CD4-positive, alpha-beta T cell treated with Interleukin-1 beta for 1 hour (primary cell): Measurements from ENCODE around the gene PSMD6.

Experiments
- DNase-seq, 2 donors: peaks; one replicate each; pipeline ENCODE4 v3.0.0-alpha.2; 2020 to 2022

The PSMD6 gene

DNA sequence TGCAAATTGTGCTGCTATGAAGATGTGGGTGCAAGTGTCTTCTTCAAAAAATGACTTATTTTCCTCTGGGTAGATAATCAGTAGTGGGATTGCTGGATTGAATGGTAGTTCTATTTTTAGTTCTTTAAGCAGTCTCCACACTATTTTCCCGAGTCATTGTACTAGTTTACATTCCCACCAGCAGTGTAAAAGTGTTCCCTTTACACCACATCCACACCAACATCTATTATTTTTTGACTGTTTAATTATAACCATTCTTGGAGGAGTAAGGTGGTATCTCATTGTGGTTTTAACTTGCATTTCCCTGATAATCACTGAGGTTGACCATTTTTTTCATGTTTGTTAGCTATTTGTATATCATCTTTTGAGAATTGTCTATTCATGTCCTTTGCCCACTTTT lies 19.7 kb upstream of the PSMD6 start:
- no peak for DNase-seq

DNA sequence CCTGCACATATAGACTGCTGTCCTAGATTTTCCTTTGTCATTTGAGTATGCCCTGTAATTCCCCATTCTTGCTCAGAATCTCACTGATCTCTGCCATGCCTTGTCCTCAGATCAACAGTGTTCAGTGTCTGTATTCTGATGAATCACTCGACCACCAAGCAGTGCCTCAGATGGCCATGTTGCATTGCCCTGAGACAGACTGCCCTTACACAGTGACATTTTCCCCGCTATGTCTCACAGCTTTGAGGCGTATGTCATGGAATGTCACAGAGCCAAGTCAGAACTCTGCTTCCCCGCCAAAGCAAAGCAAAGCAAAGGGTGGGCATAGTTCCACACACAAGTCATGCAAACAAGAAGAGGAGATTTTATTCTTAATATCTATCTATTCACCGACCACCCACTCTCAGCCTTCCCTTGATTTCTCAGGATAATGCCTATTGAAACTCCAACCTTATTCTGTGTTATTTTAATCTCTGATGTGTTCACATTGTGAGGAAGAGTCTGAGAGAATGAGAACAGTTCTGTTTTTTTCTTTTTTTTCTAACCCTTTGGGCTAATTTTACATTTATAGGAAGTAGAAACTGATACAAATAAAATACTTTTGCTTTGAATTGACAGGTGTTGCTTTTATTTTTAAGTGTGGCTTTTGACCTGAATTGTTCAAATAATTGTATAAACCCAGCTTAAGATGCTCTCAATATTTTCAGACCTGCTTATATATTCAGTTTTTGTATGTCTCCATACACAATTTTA lies 16.9 kb upstream of the PSMD6 start:
- no peak for DNase-seq

GRCh38 chr3:64039332-64039731 lies 16.0 kb upstream of the PSMD6 start:
- no peak for DNase-seq

DNA sequence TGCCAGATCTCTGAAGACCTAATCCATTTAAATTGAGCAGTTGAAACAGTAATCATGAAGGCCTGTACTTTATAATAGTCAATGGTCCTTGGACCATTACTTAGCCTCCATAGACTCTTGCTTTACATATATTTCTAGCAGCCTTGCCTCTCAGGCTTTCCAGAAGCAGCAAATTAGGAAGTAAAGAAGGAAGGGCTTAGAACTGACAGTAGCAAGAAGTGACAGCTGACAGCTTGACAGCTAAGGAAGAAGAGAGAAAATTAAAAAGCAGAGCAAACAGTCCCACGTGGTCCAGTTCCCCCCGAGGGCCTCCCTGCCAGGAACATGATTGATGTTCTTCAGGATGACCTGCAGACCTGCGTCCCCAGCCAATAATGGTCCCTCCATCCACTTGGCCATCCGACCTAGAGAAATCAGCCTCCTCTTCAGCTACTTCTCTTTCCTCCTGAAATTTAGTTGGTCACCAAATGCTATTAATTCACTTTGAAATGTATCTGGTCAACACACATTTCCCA lies 15.0 kb upstream of the PSMD6 start:
- DNase-seq = no peak

GRCh38 chr3:64037084-64037483 lies 13.8 kb upstream of the PSMD6 start:
- DNase-seq = no peak

DNA sequence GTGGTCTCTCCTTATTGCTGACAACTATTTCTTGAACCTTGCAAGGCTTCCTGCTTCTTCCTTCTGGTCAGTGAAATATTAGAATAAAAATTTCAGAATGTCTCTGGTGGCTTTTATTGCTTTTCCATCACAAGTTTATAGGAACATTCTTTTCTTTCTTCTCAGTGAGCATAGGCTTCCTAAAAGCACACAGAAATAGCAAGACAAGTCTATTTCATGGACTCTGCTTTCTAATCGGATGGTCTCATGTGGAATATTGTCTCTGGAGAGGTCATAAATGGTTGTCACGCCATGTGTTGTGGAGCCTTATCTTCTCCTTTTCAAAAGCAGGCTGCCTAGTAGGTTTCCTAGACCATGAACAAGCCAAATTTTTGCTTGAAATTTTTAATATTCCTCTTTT lies 9.8 kb upstream of the PSMD6 start:
- DNase-seq = no peak

DNA sequence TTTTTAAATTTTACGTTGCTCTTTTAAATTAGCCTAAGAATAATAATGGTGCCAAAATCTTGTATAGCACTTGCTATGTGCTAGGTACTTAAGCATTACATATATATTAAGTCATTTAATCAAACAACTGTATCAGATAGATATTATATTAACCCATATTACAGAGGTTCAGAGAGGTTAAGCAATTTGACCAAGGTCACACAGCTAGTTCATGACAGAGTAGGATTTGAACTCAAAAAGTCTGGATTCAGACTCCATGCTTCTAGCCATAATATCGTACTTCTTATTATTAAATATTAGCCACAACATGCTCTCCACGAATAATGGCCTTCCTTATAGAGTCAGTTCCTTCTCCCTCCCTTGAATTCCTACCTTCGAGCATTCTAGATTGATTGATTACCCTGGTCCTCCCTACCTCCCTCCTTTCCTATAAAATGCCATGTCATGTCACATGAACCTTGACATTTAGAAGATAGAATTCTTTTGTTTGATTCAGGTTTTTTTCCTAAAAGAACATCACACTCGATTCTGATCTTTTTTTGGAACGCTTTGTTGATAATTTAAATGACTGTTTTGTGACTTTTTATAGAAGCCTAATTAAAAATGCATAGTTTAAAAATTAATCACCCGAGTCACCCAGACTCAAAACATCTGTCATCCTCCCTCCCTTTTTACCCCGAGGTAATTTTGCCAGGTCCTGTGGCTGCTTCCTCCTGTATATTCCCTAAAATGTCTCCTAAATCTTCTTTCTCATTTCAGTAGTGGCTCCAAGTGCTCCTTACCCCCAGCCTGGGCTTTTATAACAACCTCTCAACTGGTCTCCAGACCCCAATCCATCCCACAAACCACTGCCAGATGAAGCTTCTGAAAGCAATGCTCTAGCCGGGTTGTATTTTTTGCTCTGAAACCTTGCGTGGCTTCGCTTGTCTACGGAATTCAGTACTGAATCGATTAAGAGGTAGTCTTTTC lies 8.5 kb upstream of the PSMD6 start:
- DNase-seq = no peak

DNA sequence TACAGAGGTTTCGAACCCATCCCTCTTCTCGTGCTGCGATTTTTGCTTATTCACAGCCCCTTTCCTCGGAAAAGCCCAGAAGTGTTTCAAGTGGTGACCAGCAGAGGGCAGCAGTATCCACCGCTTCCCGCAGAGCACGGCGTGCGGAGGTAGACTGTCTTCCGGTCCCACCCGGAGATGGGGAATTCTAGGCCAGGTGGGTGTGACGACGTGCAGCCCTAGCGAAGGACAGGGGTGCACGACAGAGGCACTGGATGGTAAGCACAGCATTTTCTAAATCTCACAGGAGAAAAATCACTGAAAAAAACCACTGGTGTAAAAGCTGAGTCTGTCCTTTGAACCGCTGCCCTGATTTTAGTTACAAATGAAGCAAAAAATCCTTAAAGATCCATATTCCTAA lies 7.4 kb upstream of the PSMD6 start:
- peak; percentile 79 to 84 for DNase-seq

- DNase-seq = no peak
Observed at GRCh38 chr3:64029287-64029686, 6.0 kb upstream of the PSMD6 start.

DNA sequence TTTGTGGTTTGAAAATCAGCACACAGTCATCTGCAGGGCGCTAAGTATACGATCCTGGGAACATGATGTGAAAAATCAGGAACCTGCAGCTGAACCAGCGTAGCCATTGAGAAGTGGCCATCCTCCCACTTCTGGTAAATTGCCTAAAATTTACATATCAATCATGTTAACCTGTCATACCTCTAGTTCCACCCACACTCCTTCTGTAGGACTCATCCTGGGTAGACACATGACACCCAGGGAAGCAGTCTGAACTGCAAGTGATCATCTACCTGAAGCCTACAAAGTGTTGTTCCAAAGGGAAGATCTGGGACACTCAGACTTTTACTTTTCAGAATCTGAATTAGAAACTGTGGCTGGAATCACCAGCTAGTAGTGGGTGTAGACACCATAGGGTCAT lies 5.5 kb upstream of the PSMD6 start:
- no peak for DNase-seq

DNA sequence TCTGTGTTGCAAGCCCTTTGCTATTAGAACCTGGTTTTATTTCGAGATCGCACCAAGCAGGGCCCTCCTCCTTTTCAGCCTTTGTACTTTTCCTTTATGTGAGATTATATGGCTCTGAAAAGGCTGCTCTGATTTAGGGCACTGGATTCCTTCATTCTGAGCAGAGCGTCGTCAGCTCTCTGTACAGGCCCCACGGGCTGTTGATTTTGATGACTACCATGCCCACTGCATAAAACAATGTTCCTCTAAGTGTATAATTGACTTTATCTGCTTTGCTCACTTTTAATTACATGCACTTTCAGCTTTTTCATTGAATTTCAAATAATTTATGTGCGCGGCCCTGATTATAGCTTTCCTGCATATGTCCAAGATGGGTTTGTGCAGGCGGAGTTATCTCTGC lies 4.4 kb upstream of the PSMD6 start:
- DNase-seq = no peak

DNA sequence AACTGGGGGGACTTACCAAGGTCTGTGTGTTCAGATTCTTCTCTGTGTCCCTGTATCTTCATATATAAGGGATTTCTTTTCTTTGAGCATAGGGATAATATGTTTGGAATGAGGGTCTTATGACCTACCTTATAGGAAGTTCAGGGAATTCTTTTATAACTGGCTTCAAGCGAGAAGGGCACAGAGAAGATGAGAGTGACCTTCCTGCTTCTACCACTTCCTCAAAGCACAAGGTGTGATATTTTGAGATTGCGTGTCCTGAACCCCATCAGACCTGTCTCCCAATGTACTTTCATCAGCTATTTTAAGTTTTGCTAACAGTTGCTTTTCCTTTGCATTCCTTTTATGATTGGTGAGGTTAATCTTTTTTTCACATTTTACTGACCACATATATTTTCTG lies 3.1 kb upstream of the PSMD6 start:
- DNase-seq = no peak

- DNase-seq = no peak
Observed at GRCh38 chr3:64023861-64024223, 548 bp upstream of the PSMD6 start.

DNA sequence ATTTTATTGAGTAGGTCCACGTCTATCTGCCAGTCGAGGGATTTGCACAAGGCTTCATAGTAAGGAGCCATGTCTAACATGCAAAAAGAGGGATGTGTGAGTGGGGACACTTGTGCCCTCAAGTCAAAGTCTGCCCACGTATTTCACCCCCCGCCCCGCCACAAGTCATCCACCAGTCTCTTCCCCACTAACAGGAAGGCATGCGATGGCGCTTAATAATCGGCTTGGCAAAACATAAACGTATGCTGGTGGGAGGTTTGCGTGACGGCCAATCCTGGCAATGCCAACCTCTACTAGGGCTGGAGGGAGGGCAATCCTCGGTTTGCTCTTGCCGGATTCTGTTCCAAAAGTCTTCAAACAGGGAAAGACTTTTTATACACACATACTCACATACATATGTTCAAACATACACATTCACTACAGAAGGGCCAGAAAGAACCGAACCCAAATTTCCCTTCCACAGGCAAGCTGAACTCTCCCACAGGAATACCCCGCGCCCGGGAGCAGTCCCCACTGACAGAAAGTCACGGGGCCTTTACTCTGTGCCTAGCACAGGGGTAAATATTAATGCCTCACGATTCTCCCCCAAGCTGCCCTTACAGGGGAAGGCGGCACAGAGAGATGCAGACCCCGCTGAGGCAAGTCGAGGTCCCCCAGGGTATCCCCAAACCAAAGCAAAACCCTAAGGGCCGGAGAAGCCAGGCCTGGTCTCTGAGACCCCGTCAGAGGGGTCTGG lies 675 bp downstream of the PSMD6 start:
- peak in 1 of 2 donors; percentile 18 for DNase-seq

- no peak for DNase-seq
Observed at GRCh38 chr3:64021922-64022321, 1.4 kb downstream of the PSMD6 start.

GRCh38 chr3:64019879-64020278 lies 3.4 kb downstream of the PSMD6 start:
- DNase-seq = no peak

- DNase-seq = no peak
Observed at GRCh38 chr3:64019271-64019670, 4.0 kb downstream of the PSMD6 start.

DNA sequence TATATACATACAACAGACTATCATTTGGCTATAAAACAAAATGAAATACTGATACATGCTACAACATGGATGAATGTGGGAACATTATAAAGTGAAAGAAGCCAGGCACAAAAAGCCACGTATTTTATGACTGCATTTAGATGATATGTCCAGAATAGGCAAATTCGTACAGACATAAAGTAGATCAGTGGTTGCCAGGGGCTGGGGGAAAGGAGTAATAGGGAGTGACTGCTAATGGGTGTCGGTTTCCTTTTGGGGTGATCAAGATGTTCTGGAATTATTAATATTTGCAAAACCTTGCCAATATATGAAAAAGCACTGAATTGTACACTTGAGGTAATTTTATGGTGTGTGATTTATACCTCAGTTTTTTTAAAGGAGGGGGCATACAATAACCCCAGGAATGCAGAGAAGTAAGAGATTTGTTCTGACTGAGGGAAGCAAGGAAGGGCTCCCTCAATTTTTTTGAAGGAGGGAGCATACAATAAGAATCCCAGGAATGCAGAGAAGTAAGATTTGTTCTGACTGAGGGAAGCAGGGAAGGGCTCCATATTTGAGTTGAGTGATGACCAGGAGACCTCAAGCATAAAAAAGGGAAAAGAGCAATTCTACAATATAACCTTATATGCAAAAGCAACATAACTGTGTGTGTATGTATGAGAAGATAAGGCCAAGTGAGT lies 6.2 kb downstream of the PSMD6 start:
- DNase-seq = no peak

- DNase-seq = no peak
Observed at GRCh38 chr3:64011685-64012084, 11.6 kb downstream of the PSMD6 start.

DNA sequence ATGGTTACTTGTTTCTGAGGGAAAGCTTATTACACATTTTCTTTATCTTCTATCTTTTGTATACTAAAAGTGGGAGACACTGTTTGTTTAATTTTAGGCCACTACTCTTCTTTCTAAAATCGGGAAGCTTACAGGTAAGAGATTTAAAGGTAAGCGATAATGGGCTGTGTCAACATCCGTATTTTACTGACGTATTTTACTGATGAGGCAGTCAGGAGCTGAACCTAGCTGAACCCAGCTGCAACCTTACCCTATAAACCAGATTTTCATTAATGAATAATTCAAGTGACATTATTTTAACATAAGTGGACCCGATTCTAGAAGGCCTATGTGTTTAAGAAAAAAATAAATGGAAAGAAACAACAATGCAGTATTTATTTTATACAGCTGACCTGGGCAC lies 13.1 kb downstream of the PSMD6 start:
- DNase-seq = no peak

- no peak for DNase-seq
Observed at GRCh38 chr3:64009528-64009927, 13.8 kb downstream of the PSMD6 start.

DNA sequence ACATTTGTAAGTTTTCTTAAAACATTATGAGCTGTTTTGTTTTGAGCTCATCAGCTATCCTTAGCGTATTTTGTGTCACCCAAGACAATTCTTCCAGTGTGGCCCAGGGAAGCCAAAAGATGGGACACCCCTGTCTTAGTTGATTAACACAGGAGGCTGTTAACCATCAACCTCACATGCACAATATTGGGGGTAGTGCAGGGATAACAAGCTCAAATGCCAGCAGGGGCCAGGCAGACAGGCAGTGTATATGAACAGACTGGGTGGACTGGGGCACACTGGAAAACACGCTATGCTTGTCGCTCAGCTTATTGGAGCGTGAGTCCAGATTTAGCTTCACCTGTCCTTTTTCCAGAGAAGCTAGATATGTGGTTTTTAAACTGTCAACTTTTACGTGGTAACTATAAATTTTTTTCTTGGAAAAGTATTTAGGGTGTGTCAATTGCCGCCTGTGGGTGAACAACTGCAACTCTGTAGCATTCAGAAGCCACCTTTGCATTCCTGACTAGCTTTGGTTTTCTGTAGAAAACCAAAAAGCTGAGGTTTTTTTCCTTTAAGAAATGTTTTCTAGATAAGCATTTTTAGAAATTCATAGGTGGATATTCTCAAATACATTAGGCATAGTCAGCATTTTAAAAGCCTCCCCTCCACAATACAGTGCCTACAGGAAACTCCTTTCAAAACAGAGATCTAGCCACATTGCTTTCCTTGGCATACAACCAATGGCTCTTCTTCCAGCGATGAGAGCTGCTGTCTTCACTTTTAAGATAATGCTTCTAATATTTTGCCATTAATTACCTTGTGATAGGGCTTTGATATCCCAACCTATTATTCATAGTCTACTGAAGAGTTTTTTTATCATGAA lies 14.6 kb downstream of the PSMD6 start:
- no peak for DNase-seq
